Esophagus squamous epithelium (tissue), 5 donors: ENCODE data around the gene ONECUT3. TPM values are rescaled to one million over a fixed set of nuclear protein-coding genes. Genes with fewer than 3 reads are reported as not detected.
A peak's percentile ranks its signal among the peaks of the same experiment; 100 is the strongest.

Source experiments
- DNase-seq: peaks from one replicate; lab custom pipeline; 2025; lab: John Stamatoyannopoulos, UW
- H3K27ac ChIP-seq, 4 donors: fragments of 200-600 bp; sonication (generic); one replicate each; pipeline ENCODE4 v1.5.1; 2016 to 2019; ENCODE audit warnings: mild to moderate bottlenecking in 1 of 4
- H3K27me3 ChIP-seq, 4 donors: fragments of 200-600 bp; sonication (generic); 1 replicate in 3 of 4; 2 replicates in 1 of 4; pipeline versions ENCODE4 v1.5.1 to v1.6.0; 2017 to 2021; ENCODE audit warnings: antibody characterized with exemption in 1 of 4
- H3K36me3 ChIP-seq, 3 donors: fragments of 200-600 bp; sonication (generic); one replicate each; pipeline ENCODE4 v1.5.1; 2016 to 2019
- H3K4me1 ChIP-seq, 3 donors: fragments of 200-600 bp; sonication (generic); one replicate each; pipeline ENCODE4 v1.5.1; 2017 to 2019
- H3K4me3 ChIP-seq, 4 donors: fragments of 200-600 bp; sonication (generic); 1 replicate in 3 of 4; 2 replicates in 1 of 4; pipeline ENCODE4 v1.5.1; 2016 to 2019; ENCODE audit warnings: mild to moderate bottlenecking in 2 of 4, moderate library complexity in 1 of 4
- H3K9me3 ChIP-seq, 3 donors: fragments of 200-600 bp; sonication (generic); one replicate each; pipeline ENCODE4 v1.5.1; 2016 to 2019
- POLR2A ChIP-seq, 4 donors: fragments of 450-650 bp; IDR thresholded peaks; one replicate each; pipeline ENCODE4 v1.6.1; 2017; ENCODE audit warnings: antibody characterized with exemption in 4 of 4, mild to moderate bottlenecking in 4 of 4, moderate library complexity in 3 of 4
- whole genome bisulfite sequencing, 2 donors: methylation state at CpG; one replicate each; pipeline ENCODE4 v1.1.5; 2018; 5-methylcytosine and 5-hydroxymethylcytosine counted together
- intact Hi-C: fragments of 100-400 bp; cut with DNase I; formaldehyde crosslinking; loops from one replicate; pipeline ENCODE4 v1.15.0; 2022
- total RNA-seq, 4 donors: library from RNA; depleted of rRNA; stranded (reverse); fragments of >200 nt; gene quantifications; one replicate each; pipeline ENCODE4 v1.1.0, GENCODE V29; 2016
- TF ChIP-seq, protein P1 (sequence below), 6 experiments: fragments of 450-650 bp in 4 of 6; fragments of 200-600 bp in 2 of 6; sonication (generic) in 2 of 6; IDR thresholded peaks; one replicate each; pipeline ENCODE4 v1.5.1; 2016 to 2019; ENCODE audit warnings: antibody characterized with exemption in 6 of 6, mild to moderate bottlenecking in 4 of 6, moderate library complexity in 4 of 6
- donor health status: DM: yes; HTN: yes; CAD: no.

Gene ONECUT3
- total RNA-seq, 4 donors from 2014 or later: not detected

DNA sequence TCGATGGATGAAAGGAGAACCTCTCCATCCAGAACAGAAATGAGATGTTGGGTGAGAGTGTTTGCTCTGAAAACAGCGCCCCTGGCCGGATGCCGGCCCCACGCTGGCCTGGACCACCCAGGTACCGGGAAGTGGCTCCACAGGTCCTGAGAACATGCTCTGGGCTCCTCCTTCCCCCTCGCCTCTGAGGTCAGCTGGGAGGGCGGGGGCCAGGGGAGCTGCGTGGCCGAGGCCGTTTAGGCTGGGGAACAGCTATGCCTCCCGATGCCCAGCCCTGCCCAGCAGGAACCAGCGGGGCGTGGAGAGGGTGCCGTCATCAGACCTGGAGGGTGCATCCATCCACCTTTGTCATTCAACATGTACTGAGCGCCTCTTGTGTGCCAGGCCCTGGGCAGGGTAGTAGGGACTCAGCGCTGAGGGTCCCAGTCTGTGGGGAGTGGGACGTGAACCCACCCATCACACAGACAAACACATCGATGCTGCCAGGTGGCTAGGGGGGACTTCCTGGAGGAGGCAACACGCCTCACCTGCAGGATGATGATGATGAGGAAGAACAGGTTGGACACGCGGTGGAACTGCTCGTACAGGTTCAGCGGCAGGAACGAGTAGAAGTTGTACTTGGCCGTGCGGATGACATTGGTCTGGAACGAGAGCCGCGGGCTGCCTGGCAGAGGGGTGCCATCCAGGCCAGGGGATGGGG is 54.5 kb downstream of the ONECUT3 start:
- Histone ChIP-seq H3K36me3 (no peaks in the 10 kb centered on the region), H3K27ac (peak overlapping the region in 1 of 4 donors; percentile 25), H3K27me3 (no peaks in the 10 kb centered on the region), H3K9me3 (no peaks in the 10 kb centered on the region), H3K4me3 (no peak overlapping the region), H3K4me1 (peaks cover 10 to 50% (median 15%) of the 10 kb centered on the region in 3 donors)
- no peak for DNase-seq
- 55 to 77% methylated on average over 5 to 12 of the region's 30 CpGs for WGBS, 2 donors
- TF ChIP-seq, protein P1, sequence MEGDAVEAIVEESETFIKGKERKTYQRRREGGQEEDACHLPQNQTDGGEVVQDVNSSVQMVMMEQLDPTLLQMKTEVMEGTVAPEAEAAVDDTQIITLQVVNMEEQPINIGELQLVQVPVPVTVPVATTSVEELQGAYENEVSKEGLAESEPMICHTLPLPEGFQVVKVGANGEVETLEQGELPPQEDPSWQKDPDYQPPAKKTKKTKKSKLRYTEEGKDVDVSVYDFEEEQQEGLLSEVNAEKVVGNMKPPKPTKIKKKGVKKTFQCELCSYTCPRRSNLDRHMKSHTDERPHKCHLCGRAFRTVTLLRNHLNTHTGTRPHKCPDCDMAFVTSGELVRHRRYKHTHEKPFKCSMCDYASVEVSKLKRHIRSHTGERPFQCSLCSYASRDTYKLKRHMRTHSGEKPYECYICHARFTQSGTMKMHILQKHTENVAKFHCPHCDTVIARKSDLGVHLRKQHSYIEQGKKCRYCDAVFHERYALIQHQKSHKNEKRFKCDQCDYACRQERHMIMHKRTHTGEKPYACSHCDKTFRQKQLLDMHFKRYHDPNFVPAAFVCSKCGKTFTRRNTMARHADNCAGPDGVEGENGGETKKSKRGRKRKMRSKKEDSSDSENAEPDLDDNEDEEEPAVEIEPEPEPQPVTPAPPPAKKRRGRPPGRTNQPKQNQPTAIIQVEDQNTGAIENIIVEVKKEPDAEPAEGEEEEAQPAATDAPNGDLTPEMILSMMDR (IDR thresholded peaks at IDR 0.05): no peak
- TF ChIP-seq POLR2A (IDR thresholded peaks at IDR 0.05): no peak
- intact Hi-C loops: loop anchor here (10.0 kb wide), 1 partner anchor 263 kb away; no protein-coding TSS in a partner anchor

DNA sequence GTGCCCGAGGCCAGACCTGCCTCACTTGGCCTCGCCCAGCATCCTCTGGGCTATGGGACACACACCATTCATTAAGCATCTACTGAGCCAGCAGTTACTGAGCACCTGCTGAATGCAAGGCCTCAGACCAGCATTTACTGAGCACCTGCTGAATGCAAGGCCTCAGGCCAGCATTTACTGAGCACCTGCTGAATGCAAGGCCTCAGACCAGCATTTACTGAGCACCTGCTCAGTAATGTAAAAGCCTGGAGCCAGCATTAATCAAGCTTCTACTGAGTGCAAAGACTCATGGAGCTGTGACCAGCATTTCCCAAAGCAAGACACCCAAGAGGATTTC is 55.1 kb downstream of the ONECUT3 start:
- no peaks in the 10 kb centered on the region for H3K9me3 ChIP-seq
- TF ChIP-seq POLR2A (IDR thresholded peaks at IDR 0.05): no peak
- H3K36me3 ChIP-seq: no peaks in the 10 kb centered on the region
- no peaks in the 10 kb centered on the region for H3K27me3 ChIP-seq
- H3K27ac ChIP-seq: peak overlapping the region in 1 of 4 donors; percentile 25
- 56 to 60% methylated on average over 2 of the region's 2 CpGs for WGBS, 2 donors
- H3K4me3 ChIP-seq: no peak overlapping the region
- H3K4me1 ChIP-seq: peaks cover 15 to 56% (median 20%) of the 10 kb centered on the region in 3 donors
- no peak for DNase-seq
- intact Hi-C loops: loop anchor here (10.0 kb wide), 1 partner anchor 264 kb away; no protein-coding TSS in a partner anchor

DNA sequence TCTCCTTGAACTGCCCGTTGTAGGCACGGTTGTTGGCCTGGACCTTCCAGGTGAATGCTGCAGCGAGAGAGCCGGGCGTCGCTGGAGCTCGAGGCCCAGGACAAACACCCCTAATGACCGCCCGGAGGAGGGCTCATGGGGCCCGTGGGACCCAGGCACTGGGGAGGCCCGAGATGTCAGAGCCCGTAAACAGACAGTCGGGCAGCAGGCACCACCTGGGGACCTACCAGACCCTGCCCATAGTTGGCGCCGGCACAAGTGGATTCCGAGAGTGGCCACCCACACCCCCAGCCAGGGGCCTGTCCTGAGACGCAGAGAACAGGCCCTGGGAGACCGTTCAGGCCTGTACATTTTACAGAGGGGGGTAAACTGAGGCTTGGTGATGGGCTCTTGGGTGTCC is 56.4 kb downstream of the ONECUT3 start:
- Histone ChIP-seq H3K9me3 (no peaks in the 10 kb centered on the region), H3K36me3 (peaks cover 0 to 4% (median 0%) of the 10 kb centered on the region in 3 donors), H3K4me1 (peaks cover 18 to 60% (median 25%) of the 10 kb centered on the region in 3 donors), H3K4me3 (no peak overlapping the region), H3K27me3 (no peaks in the 10 kb centered on the region), H3K27ac (peak overlapping the region in 1 of 4 donors; percentile 5)
- 37 to 50% methylated on average over 9 to 17 of the region's 18 CpGs for WGBS, 2 donors
- intact Hi-C loops: loop anchor here (10.0 kb wide), 1 partner anchor 265 kb away; no protein-coding TSS in a partner anchor
- no peak for TF ChIP-seq POLR2A (IDR thresholded peaks at IDR 0.05)
- TF ChIP-seq, protein P1 (IDR thresholded peaks at IDR 0.05): no peak
- DNase-seq: no peak

DNA sequence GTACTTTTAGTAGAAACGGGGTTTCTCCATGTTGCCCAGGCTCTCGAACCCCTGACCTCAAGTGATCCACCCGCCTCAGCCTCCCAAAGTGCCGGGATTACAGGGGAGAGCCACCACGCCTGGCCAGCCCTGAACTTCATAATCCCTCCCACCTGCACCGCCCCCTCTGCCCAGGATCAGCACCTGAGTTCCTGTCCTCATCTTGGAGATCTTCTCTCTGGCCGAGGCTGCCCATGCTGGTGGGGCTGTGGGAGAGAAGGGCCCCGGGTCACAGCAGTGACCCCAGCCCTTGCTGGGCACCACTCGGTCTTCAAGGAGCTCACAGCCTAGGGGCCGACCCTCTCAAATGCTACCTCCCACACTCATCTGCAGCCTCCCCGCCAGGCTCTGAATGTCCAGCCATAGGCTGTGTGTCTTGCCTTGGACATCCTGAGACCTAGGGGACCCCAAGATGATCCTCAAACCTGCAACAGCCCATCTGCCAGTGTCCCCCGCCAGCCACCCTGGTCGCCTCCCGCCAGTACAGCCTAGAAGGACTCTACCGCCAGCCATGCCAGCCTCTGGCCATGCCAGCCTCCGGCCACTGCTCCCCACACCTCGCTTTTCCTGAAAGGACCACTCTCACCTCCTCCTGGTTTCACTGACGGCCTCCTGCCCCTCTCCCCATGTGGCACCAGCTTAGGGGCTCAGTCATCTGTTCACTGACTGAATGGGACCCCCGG is 57.3 kb downstream of the ONECUT3 start:
- TF ChIP-seq, protein P1 (IDR thresholded peaks at IDR 0.05): no peak
- no peak for TF ChIP-seq POLR2A (IDR thresholded peaks at IDR 0.05)
- DNase-seq: no peak
- Histone ChIP-seq H3K9me3 (no peaks in the 10 kb centered on the region), H3K36me3 (peaks cover 2 to 13% (median 5%) of the 10 kb centered on the region in 3 donors), H3K27ac (peak overlapping the region in 2 of 4 donors; percentile 28 to 82), H3K27me3 (no peaks in the 10 kb centered on the region), H3K4me1 (peaks cover 18 to 60% (median 25%) of the 10 kb centered on the region in 3 donors), H3K4me3 (no peak overlapping the region)
- intact Hi-C loops: no loop called here
- WGBS, 2 donors: 84 to 88% methylated on average over 9 of the region's 19 CpGs

DNA sequence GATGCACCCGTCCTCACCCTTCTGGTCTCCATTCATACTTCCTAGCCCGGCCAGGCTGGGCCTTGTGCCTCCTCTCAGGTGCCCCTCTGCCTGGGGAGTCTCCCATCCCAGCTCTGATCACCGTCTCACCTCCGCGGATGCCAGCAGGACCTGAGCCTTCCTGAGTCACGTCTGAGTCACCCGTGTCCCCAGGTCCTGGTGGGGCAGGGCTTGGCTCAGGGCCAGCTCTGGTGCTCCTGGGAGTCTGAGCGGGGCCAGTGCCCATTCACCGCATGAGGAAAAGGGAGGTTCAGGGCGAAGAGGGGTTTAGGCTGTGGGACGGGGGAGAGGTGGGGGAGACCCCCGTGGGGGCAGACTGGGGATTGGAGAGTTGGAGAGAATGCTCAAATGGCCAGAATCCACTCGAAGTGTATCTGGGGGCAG is 58.2 kb downstream of the ONECUT3 start:
- TF ChIP-seq, protein P1 (IDR thresholded peaks at IDR 0.05): no peak
- TF ChIP-seq POLR2A (IDR thresholded peaks at IDR 0.05): no peak
- intact Hi-C loops: no loop called here
- no peak for DNase-seq
- H3K36me3 ChIP-seq: peaks cover 11 to 22% (median 14%) of the 10 kb centered on the region in 3 donors
- H3K27ac ChIP-seq: peak overlapping the region; percentile 80 to 89 (median 84)
- peaks cover 18 to 60% (median 25%) of the 10 kb centered on the region in 3 donors for H3K4me1 ChIP-seq
- WGBS, 2 donors: 4 to 20% methylated on average over 2 to 5 of the region's 13 CpGs
- no peaks in the 10 kb centered on the region for H3K27me3 ChIP-seq
- no peaks in the 10 kb centered on the region for H3K9me3 ChIP-seq
- H3K4me3 ChIP-seq: peak overlapping the region; percentile 30 to 65 (median 57)
